ENCODE measurements around the gene FXYD1. TPM values are rescaled to one million over a fixed set of nuclear protein-coding genes. Genes with fewer than 3 reads are reported as not detected.

FXYD1 gene
- polyA plus RNA-seq, 2 of the 4 experiments (the other 2 are of a cell fraction) = not detected

DNA sequence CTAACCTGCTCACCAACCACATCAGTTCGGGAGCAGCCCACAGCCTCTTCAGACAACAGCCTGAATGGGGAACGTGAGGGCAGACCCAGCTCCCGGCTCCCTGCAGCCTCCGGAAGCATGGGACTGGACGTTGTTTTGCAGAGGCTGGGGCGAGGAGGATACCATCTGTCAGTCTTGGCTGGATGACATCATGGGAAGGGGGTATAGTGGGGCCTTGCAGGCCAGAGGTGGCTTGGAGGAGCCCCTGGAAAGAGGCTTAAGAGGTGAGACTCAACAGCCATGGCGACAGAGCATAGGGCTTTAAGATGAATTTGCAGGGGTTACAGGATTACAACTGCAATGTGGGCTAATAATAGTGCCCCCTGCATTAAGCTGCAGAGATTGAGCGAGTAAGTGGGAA lies 21.5 kb upstream of the FXYD1 start:
- DNase-seq (ENCODE audit: low read depth in 1 of 2, low spot score in 1 of 2) (no peak), FAIRE-seq (peak; percentile 36), ATAC-seq (peak in 1 of 2 experiments; percentile 8; a peak in 1 of 6 replicates)
- Histone ChIP-seq H3K27ac (no peak overlapping the region), H3K4me3 (no peak overlapping the region), H3K9me3 (no peaks in the 10 kb centered on the region), H3K4me1 (peaks cover 19% of the 10 kb centered on the region; the same call in 2 of the 3 replicates), H3K4me2 (no peak overlapping the region)
- 53% methylated on average over 8 of the region's 8 CpGs for WGBS (ENCODE audit: missing lambda C conversion rate)
- CTCF ChIA-PET = interaction anchor here (0.9 to 6.9 kb wide), 16 partner anchors 8 to 168 kb away, joined by 3 to 148 read pairs (median 12); partner anchors contain the start of genes FXYD1, FXYD7 and LGI4
- TF ChIP-seq, protein P1, sequence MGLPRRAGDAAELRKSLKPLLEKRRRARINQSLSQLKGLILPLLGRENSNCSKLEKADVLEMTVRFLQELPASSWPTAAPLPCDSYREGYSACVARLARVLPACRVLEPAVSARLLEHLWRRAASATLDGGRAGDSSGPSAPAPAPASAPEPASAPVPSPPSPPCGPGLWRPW (IDR thresholded peaks at IDR 0.05) = no peak
- TF ChIP-seq KDM5A (IDR thresholded peaks at IDR 0.05) (no peak), SREBF2 (IDR thresholded peaks at IDR 0.05) (no peak), HOXB13 (CRISPR knock-in tag; IDR thresholded peaks at IDR 0.05; ENCODE audit: low read depth) (no peak), EP300 (IDR thresholded peaks at IDR 0.05) (no peak), ZC3H11A (IDR thresholded peaks at IDR 0.05) (no peak), RARB (CRISPR knock-in tag; IDR thresholded peaks at IDR 0.05) (no peak), TFCP2L1 (CRISPR knock-in tag; IDR thresholded peaks at IDR 0.05) (no peak), RCOR1 (IDR thresholded peaks at IDR 0.05; ENCODE audit: low read depth, low read length) (no peak), RFX5 (IDR thresholded peaks at IDR 0.05) (no peak)
- POLR2A ChIA-PET = interaction anchor here (0.6 kb wide), 1 partner anchor 158 kb away, joined by 5 read pairs; no protein-coding TSS in a partner anchor

DNA sequence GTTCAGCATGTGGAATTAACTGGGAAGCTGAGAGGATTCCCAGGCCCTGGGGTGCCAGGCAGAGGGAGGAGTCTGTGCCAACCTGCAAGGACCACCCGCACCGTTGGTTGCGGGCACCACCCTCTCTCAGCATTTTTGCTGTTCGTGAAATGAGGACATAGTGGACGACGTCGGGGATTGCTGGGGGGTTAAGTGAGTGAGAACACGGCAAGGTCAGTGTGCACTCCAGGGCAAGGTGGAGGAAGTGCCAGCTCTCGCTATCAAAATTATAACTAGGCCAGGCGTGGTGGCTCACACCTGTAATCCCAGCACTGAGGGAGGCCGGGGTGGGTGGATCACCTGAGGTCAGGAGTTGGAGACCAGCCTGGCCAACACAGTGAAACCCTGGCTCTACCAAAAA lies 20.8 kb upstream of the FXYD1 start:
- CTCF ChIA-PET = interaction anchor here (0.6 to 6.9 kb wide), 14 partner anchors 8 to 1702 kb away, joined by 3 to 148 read pairs (median 8); partner anchors contain the start of genes FXYD1, FXYD7 and LGI4
- 78% methylated on average over 11 of the region's 11 CpGs for WGBS (ENCODE audit: missing lambda C conversion rate)
- POLR2A ChIA-PET = no interaction called here
- Histone ChIP-seq H3K4me3 (no peak overlapping the region), H3K4me2 (no peak overlapping the region), H3K27ac (no peak overlapping the region), H3K4me1 (peaks cover 19% of the 10 kb centered on the region; the same call in 2 of the 3 replicates), H3K9me3 (no peaks in the 10 kb centered on the region)
- no peak for TF ChIP-seq ESRRA (IDR thresholded peaks at IDR 0.05; ENCODE audit: borderline replicate concordance, low read length)
- DNase-seq (ENCODE audit: low read depth in 1 of 2, low spot score in 1 of 2) = no peak
- no peak for FAIRE-seq
- ATAC-seq = no peak

DNA sequence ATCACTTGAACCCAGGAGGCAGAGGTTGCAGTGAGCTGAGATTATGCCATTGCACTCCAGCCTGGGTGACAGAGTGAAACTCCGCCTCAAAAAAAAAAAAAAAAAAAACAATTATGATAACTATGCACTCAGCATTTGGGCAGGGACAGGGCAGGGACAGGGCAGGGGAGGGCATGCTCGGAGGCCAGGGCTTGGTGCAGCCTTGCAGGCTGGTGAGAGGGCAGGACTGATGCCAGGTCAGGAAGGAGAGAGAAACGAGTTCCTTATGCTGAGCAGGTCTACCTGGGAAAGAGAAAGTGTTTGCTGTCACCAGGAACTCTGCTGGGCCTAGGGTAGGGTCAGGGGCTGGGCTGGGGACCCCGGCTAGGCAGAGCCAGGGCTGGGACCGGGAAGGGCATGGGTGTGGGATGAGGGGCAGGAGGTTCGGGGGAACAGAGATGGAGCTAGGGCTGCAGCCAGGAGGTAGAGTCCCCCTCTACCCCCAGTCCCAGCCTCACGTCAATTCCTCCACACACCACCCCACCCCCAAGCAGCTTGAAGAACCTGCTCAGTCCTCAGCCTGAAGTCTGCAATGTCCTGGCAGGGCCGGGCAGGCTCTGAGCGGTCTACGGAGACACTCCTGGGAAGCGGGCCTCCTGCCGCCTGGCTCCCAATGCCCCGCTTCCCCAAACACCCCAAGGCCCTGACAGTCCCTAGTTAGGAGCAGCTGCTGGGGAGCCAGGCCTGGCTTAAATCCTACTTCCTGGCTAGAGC lies 20.2 kb upstream of the FXYD1 start:
- Histone ChIP-seq H3K4me1 (peaks cover 19% of the 10 kb centered on the region; the same call in 2 of the 3 replicates), H3K9me3 (no peaks in the 10 kb centered on the region), H3K4me2 (no peak overlapping the region), H3K27ac (no peak overlapping the region), H3K4me3 (no peak overlapping the region)
- FAIRE-seq = no peak
- ChIA-PET CTCF (interaction anchor here (0.6 to 6.9 kb wide), 13 partner anchors 7 to 1703 kb away, joined by 3 to 148 read pairs (median 9); partner anchors contain the start of genes FXYD1, FXYD7, LGI4 and USF2), POLR2A (no interaction called here)
- WGBS (ENCODE audit: missing lambda C conversion rate) = 76% methylated on average over 13 of the region's 13 CpGs
- no peak for DNase-seq (ENCODE audit: low read depth in 1 of 2, low spot score in 1 of 2)
- ATAC-seq = 0 out of 6 replicates have a peak, but pooled peaks of 1 of the 2 experiments have one; percentile 10
- TF ChIP-seq CBX2 (IDR thresholded peaks at IDR 0.05; ENCODE audit: borderline replicate concordance, low read depth) (no peak), POLR2AphosphoS2 (conservative IDR thresholded peaks at IDR 0.05; ENCODE audit: low read length) (no peak), RARB (CRISPR knock-in tag; IDR thresholded peaks at IDR 0.05) (no peak), JUNB (IDR thresholded peaks at IDR 0.05) (no peak), MYC (IDR thresholded peaks at IDR 0.05; ENCODE audit: borderline replicate concordance, low read length) (no peak), SMC3 (IDR thresholded peaks at IDR 0.05) (no peak), CBX8 (IDR thresholded peaks at IDR 0.05) (no peak), NR3C1 (IDR thresholded peaks at IDR 0.05) (no peak), PHF8 (IDR thresholded peaks at IDR 0.05; ENCODE audit: borderline replicate concordance, low read depth) (no peak), MAZ (IDR thresholded peaks at IDR 0.05; ENCODE audit: borderline replicate concordance, low read depth, low read length) (no peak), ESRRA (IDR thresholded peaks at IDR 0.05; ENCODE audit: borderline replicate concordance, low read length) (no peak), EP300 (IDR thresholded peaks at IDR 0.05) (no peak), BHLHE40 (IDR thresholded peaks at IDR 0.05; ENCODE audit: low read depth, low read length) (no peak)
- TF ChIP-seq, protein P2, sequence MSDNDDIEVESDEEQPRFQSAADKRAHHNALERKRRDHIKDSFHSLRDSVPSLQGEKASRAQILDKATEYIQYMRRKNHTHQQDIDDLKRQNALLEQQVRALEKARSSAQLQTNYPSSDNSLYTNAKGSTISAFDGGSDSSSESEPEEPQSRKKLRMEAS (IDR thresholded peaks at IDR 0.05) = no peak
- TF ChIP-seq, protein P3, sequence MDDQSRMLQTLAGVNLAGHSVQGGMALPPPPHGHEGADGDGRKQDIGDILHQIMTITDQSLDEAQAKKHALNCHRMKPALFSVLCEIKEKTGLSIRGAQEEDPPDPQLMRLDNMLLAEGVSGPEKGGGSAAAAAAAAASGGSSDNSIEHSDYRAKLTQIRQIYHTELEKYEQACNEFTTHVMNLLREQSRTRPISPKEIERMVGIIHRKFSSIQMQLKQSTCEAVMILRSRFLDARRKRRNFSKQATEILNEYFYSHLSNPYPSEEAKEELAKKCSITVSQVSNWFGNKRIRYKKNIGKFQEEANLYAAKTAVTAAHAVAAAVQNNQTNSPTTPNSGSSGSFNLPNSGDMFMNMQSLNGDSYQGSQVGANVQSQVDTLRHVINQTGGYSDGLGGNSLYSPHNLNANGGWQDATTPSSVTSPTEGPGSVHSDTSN (IDR thresholded peaks at IDR 0.05) = no peak

Data from A549 (cell line).